HG03097 (cell line): ENCODE measurements around the gene CAND1.

Experiments
- ATAC-seq: cut with Tn5 transposase; IDR thresholded peaks from one replicate; pipeline ENCODE4 v1.9.1; 2021; ENCODE audit not compliant: unreplicated experiment, low FRiP score

The CAND1 gene

DNA sequence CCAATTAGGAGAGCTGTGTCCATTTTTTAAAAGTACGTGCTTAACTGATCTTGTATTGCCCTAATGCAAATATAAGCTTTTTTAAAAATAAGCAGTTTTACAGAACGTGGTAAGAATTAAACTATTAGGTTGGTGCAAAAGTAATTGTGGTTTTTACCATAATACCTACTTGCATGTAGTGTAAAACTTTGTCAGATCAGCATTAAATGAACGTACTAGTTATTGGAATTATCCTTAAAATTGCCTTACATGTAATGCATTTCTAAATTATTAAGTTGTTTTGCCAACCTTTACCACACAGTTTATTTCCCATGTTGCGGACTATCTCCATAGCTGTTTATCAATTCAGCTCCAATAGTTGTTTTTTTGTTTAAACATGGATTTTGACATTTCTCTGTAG lies 10.9 kb downstream of the CAND1 start:
- ATAC-seq: no peak

DNA sequence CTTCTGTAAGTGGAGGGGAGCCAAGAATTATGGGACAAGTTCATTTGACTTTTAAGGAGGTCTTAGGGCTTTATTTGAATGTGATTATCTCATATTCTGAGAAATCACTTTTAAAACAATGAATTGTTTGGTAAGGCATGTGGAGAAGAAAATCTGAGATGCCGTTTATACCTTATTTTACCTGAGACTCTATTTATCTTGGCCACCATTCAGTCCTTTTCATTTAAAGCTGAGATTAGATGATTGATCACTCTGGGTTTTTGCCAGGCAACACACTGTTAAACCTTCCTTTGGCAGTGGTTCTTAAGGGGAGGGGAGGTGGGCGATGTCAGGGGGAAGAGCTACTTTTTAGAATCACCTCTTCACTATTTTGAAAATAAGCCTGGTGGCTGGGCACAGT lies 11.4 kb downstream of the CAND1 start:
- ATAC-seq: no peak

DNA sequence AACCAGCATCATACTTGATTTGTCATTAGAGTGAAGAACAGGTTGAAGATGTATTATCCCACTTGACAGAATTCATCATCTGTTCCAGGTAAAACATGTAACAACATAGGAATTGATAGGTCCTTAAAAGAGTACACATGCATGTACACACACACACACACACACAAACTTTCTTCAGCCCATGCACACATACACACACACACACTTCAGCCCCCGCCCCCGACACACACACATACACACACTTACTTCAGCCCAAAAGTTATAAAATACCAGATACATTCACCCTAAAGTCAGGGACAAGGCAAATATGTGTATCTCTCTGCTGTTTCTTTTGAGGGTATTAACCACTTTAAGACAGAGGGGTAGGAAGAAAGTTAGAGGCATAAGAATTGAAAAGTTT lies 15.4 kb downstream of the CAND1 start:
- ATAC-seq: no peak

DNA sequence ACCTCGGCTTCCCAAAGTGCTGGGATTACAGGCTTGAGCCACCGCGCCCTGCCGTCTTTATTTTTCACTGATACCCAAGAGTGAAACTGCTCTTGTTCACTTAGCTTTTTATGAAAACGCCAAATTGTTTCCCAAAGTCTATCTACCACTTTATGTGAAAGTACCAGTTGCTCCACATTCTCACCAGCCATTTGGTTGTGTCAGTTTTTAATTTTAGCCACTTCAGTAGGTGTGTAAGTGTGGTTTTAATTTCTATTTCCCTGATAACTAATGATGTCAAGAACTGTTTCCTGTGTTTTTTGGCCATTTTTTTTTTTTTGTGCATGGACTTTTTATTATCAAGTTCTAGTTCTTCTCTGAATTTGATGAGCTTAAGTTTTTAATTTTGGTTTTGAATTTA lies 17.1 kb downstream of the CAND1 start:
- no peak for ATAC-seq

DNA sequence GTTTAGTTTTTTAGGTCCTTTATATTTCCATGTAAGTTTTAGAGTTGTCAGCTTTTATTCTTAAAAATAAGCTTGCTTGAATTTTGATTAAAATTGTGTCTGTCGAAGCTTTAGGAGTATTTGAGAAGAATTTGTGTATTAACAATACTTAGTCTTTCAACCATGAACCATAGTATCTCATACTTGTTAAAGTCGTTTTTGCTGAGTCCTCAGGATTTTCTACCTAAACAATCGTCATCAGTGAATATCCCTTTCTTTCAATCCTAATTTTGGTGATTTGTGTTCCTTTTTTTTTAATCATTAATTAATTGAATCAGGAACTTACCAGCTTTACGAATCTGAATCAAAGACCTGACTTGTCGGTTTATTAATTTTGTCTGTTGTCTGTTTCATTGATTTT lies 18.2 kb downstream of the CAND1 start:
- no peak for ATAC-seq

DNA sequence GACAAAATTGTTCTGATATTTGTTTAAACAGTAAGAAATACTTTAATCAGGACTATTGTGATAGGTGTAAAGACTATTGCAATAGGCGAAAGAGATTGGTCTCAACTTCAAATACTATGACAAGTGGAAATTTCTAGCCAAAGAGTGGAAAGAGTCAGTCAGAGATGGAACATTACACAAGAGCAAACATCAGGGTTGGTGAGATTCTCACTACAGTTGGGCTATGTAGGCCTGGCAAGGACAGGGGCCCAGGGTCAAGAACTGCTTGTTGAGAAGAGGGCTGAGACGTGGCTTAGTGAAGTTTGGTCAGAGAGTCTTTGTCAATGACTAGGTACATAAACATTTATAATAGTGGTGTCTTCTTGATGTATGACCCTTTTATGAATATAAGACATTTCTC lies 19.4 kb downstream of the CAND1 start:
- ATAC-seq: no peak

DNA sequence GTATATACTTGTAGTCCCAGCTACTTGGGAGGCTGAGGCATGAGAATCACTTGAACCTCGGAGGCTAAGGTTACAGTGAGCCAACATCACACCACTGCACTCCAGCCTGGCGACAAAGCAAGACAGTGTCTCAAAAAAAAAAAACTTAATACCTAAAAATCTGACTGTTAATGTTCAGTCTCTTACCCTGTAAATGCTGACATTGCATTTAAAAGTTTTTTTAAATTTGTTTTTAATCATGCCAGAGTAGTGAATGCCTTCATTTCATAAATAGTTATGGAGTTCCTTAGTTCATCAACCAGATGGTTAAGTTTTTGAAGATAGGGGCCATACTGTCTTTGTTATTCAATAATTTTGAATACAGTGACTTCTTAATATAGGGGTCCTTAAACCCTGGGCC lies 21.2 kb downstream of the CAND1 start:
- no peak for ATAC-seq

DNA sequence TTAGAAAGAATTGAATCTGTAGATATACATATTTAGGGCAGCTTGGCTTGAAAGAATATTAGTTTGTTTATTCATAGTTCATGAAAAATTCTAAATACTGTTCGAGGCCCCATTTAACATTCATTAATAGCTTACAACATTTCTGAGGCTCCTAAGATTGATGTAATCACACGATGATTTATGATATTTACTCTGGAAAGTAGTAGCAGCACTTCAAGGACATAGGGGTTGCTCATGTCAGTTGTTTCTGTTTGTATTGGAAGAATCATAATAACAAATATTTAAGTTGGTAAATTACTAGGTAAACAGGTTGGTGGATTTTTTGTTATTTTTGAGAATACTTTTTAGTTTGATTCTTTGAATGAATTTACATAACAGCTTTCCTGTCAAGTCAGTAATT lies 30.4 kb downstream of the CAND1 start:
- no peak for ATAC-seq

DNA sequence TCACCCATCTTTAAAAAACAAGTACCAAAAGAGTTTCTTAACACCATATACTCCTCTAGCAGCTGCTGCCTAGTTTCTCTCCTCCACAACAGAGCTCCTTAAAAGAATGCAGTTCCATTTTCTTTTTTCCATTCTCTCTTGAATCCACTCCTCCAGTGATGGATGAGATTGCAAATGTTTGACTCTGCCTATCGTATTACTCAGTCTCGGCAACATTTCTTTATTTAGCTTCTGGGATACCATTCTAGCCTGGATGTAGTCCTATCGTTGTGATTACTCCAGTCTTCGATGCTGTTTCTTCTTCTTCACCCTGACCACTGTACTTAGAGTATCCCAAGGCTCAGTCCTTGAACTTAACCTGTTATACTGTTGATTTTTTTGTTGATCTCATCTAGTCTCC lies 30.8 kb downstream of the CAND1 start:
- no peak for ATAC-seq

DNA sequence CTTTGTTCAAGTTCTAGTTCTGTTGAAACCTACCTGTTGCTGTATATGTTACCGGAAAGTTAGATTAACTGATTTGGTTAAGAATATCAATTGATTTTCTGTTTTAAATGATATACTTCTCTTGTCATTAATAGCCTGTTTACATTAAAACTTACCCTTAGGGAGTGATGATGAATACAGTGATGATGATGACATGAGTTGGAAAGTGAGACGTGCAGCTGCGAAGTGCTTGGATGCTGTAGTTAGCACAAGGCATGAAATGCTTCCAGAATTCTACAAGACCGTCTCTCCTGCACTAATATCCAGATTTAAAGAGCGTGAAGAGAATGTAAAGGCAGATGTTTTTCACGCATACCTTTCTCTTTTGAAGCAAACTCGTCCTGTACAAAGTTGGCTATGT lies 33.0 kb downstream of the CAND1 start:
- no peak for ATAC-seq

DNA sequence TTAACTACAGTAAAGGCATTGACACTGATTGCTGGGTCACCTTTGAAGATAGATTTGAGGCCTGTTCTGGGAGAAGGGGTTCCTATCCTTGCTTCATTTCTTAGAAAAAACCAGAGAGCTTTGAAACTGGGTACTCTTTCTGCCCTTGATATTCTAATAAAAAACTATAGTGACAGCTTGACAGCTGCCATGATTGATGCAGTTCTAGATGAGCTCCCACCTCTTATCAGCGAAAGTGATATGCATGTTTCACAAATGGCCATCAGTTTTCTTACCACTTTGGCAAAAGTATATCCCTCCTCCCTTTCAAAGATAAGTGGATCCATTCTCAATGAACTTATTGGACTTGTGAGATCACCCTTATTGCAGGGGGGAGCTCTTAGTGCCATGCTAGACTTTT lies 36.4 kb downstream of the CAND1 start:
- no peak for ATAC-seq

DNA sequence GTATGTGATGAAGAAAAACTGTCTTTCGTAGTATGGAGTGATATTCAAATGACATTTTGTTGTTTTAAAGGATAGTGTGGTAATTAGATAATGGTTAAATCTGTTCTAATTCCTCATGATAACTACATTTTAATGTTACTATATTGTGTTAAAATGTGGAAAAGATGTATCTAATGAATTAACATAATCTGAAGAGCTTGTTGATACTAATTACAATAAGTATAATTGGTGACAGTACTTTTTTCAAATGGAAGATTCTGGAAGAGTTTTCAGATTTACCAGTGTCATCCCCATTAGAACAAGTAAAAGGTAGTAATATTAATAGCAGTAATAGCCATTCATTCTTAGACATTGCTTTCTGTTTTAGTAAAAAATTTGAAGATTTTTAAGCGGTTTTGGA lies 37.6 kb downstream of the CAND1 start:
- ATAC-seq: no peak

DNA sequence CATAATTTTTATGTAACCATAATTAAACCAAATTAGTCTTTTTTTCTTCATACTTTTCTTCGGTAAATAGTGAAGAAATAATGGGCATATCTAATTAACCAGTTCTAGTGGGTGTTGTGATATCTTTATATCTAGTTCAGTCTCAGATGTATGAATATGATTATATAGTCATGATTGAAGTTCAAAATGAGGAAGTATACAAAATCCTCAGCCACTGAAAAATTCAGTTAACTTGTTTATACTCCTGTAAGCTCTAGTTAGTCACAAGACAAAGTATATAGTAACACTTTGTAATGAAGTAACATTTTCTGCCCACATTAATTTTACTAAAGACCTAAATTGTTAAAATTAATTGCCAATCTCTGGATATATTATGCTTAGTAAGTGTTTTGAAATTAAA lies 46.5 kb downstream of the CAND1 start:
- ATAC-seq: no peak

DNA sequence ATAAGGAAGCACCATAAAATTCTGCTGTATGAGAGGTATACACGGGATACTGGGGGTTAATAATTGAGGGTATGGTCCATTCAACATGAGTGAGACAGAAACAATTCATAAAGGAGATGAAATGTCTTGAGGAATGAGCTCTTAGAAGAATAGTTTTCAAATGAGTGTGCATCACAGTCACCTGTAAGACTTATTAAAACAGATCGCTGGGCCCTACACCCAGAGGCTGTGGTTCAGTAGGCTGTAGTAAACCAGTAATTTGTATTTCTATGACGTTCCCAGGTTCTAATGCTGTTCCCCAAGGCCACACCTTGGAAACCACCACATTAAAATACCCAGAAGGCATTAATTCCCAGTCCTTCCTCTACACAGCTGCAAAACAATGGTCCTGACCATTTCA lies 49.6 kb downstream of the CAND1 start:
- no peak for ATAC-seq

DNA sequence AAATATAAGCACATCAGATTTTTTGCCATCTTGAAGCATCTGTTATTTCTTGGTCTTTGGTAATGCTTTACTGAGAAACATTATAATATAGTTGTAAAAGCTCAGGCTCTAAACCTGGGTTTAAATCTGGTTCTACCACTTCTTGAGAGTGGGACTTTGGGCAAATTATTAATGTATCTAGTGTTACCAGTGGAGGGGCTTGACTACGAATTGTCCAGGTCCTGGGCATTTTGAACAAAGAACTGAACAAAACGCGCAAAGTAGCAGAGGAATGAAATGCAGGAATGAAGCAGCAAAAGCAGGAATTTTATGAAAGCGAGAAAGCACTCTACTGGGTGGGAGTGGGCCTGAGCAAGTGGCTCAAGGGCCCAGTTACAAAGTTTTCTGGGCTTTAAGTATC lies 50.8 kb downstream of the CAND1 start:
- ATAC-seq: no peak

DNA sequence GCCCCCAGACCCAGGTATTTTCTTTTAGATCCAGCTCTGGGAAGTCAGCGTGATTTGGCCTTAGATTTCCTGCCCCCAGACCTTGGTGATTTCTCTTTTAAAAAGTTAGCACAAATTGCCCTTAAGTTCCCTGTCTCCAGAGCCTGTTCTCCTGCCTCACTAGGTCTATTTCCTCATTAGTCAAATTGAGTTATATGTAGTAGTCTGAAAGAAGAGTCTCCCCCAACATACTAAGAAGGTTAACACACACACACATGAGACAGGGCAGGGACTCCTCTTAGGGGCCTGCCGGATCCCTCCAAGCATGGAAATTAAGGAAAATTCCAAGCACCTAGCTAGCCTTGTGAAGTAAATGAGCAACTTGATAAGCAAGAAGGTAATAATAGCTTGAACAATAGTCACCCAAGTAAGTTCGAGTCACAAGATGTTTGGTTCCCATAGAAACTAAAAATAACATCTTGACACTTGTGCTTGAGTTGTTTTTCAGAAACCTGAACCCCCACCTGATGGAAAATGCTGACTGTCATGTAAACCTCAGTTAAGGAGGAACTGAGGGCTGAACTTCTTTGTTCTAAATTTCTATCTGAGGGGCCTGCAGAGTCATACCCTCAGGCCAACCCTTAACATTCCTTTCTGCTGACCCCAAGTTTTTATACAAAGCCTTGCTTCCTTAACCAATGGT lies 51.6 kb downstream of the CAND1 start:
- ATAC-seq: no peak

DNA sequence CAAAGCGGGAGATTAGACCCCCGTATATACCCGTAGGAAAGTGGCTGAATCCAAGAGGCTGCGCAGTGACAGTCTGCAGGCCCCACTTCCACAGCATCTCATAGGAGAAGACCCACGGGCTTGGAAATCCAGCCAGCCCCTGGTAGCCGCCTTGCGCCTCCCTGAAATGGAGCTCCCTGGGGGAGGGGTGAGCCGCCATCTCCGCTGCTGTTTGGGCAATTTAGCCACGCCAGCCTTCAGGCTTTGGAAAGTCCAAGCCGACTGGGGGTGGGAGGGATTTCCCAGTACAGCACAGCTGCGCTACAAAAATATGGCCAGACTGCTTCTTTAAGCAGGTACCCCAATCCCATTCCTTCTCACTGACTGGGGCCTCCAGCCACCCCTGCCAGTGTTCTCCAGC lies 53.4 kb downstream of the CAND1 start:
- ATAC-seq: no peak

DNA sequence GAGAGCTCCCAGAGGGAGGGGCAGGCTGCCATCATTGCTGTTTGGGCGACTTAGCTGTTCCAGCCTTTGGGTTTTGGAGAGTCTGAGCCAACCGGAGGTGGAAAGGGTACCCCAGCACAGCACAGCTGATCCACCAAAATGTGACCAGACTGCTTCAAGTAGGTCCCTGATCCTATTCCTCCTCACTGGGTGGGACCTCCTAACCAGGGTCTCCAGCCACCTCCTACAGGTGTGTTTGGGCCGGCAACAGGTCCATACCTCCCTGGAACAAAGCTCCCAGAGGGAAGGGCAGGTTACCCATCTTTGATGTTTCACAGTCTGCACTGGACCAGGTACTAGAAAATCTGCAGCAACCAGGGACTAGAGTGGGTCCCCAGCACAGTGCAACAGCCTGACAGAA lies 53.8 kb downstream of the CAND1 start:
- no peak for ATAC-seq

DNA sequence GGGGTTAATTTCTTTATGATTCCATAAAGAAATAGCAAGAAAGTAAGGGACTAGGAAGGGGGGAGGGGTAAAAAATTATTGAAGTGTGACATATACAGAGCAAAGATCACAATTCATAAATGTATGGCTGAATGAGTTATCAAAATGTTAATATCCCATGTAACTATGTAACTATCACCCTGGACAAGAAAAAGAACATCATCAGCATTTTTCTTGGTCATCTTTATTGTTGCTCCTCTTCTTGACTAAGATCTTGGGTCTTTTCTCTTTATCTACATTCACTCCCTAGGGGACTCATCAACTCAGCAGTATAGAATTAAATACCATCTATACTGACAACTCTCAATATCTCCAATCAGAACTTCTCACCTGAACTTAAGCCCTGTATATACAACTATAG lies 57.5 kb downstream of the CAND1 start:
- no peak for ATAC-seq

DNA sequence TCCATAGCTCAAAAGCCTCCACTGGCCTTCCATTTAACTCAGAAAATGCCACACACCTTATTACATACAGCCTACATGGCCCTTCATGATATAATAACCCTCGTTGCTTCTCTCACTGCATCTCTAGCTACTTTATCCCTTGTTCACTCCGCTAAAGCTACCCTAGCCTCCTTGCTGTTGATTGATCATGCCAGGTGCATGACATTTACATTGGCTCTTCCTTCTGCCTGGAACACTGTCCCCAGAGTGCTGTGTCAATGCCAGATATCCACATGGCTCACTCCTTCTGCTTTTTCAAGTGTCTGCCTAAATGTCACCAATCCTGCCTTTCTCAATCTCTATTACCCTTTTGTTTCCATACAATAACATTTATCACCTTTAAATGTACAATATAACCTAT lies 58.3 kb downstream of the CAND1 start:
- ATAC-seq: no peak

DNA sequence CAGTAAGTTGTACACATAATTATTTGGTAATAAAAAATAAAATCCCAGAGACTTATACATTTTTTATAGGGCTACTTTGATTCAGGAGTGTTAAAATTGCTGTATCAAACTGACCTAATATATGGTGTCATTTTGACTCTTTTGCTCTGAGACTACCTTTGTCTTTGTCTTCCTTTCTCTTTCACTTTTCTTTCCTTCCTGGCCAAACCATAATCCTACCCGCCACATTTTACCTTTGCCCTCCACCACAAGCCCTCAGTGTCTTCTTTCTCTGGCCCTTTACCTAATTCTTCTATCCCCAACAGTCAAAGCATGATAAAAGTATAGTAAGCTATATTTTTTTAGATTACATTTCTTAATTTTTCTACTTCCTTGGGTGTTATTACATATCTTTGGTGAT lies 62.0 kb downstream of the CAND1 start:
- ATAC-seq: no peak

DNA sequence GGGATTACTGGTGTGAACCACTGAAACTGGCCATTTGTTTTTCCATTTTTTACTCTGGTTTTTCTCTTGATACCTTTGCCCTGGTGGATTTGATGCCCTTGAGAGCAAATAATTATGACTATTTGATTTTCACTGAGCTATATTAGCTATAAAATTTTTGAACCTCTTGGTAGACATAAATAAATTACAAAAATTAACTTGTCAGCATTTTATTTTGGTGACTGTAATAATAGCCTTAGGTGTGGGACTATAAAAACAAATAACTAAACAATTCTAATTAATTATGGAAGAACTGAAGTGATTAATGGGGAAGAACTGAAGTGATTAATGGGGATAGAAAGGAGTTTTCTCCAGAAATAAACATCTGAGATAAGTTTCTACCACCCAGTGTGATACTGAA lies 62.7 kb downstream of the CAND1 start:
- ATAC-seq: no peak

DNA sequence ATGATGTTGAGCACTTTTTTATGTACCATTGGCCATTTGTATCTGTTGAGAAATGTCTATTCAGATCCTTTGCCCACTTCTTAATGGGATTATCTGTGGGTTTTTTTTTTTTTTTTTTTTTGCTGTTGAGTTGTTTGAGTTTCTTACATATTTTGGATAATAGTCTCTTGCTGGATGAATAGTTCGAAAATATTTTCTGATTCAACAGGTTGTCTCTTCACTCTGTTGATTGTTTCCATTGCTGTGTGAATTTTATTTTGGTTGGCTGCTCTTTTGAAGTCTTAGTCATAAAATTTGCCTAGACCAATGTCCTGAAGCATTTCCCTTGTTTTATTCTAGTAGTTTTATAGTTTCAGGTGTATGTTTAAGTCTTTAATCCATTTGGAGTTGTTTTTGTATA lies 64.5 kb downstream of the CAND1 start:
- ATAC-seq: no peak
